Natural killer cell (primary cell): ENCODE measurements around the gene PSMD14. TPM values are rescaled to one million over a fixed set of nuclear protein-coding genes. Genes with fewer than 3 reads are reported as not detected.

ENCODE experiments used
- ATAC-seq, 3 donors: fragments of 150-1000 bp in 2 of 3; fragments of 200-7000 bp in 1 of 3; cut with Tn5 transposase; 1 replicate in 1 of 3; 2 replicates in 2 of 3; pipeline ENCODE4 v1.10.0; 2021; ENCODE audit warnings: mild to moderate bottlenecking in 2 of 3, moderate library complexity in 2 of 3
- DNase-seq, 2 donors: peaks; one replicate each; pipeline versions ENCODE4 v3.0.0 to v3.0.0-alpha.2; 2013 to 2021; ENCODE audit warnings: mixed read lengths in 1 of 2
- H3K27ac ChIP-seq: one replicate; pipeline ENCODE4 v1.5.1; 2013; ENCODE audit warnings: mild to moderate bottlenecking, low read length
- H3K27me3 ChIP-seq: one replicate; pipeline ENCODE4 v1.6.1; 2013; ENCODE audit warnings: low read length; ENCODE audit not compliant: control insufficient read depth, insufficient read depth
- H3K36me3 ChIP-seq: one replicate; pipeline ENCODE4 v1.6.1; 2013; ENCODE audit warnings: low read length; ENCODE audit not compliant: control insufficient read depth, insufficient read depth
- H3K4me1 ChIP-seq: one replicate; pipeline ENCODE4 v1.6.1; 2013; ENCODE audit warnings: low read length; ENCODE audit not compliant: control insufficient read depth, insufficient read depth
- H3K4me3 ChIP-seq: one replicate; pipeline ENCODE4 v1.5.1; 2013; ENCODE audit warnings: low read length
- H3K9me3 ChIP-seq: one replicate; pipeline ENCODE4 v1.6.1; 2013; ENCODE audit warnings: low read length; ENCODE audit not compliant: control insufficient read depth, insufficient read depth
- H3K27ac Mint-ChIP-seq, 2 donors: one replicate each; pipeline ENCODE4 v1.8.0; 2022; ENCODE audit warnings: mild to moderate bottlenecking in 2 of 2, mixed read lengths in 2 of 2, moderate library complexity in 1 of 2
- H3K27me3 Mint-ChIP-seq, 2 donors: one replicate each; pipeline ENCODE4 v1.8.0; 2022; ENCODE audit warnings: low read depth in 2 of 2, mixed read lengths in 2 of 2
- H3K36me3 Mint-ChIP-seq: one replicate; pipeline ENCODE4 v1.8.0; 2022; ENCODE audit warnings: mixed read lengths
- H3K4me1 Mint-ChIP-seq, 2 donors: one replicate each; pipeline ENCODE4 v1.8.0; 2022; ENCODE audit warnings: mixed read lengths in 2 of 2
- H3K4me3 Mint-ChIP-seq: one replicate; pipeline ENCODE4 v1.8.0; 2022; ENCODE audit warnings: mild to moderate bottlenecking, moderate library complexity, mixed read lengths
- H3K9me3 Mint-ChIP-seq, 2 donors: one replicate each; pipeline ENCODE4 v1.8.0; 2022; ENCODE audit warnings: mixed read lengths in 2 of 2
- WGBS: methylation state at CpG from one replicate; pipeline ENCODE4 v1.1.7; 2013; ENCODE audit warnings: missing lambda C conversion rate; ENCODE audit not compliant: insufficient coverage; 5-methylcytosine and 5-hydroxymethylcytosine counted together
- intact Hi-C: fragments of 100-400 bp; cut with micrococcal nuclease; formaldehyde crosslinking; loops from one replicate; pipeline ENCODE4 v1.14.2; 2022
- total RNA-seq, 4 donors: library from RNA; stranded (reverse); fragments of 120-200 nt in 1 of 4; gene quantifications; one replicate each; pipeline versions ENCODE4 v1.2.3 to v1.2.4, GENCODE V29; 2013 to 2022
- TF ChIP-seq, protein P1 (sequence below): fragments of 200-600 bp; IDR thresholded peaks from one replicate; pipeline ENCODE4 v1.8.0; 2022; ENCODE audit warnings: antibody characterized with exemption

Gene PSMD14
- total RNA-seq, 3 donors from 2014 or later (not counting 1 experiment from before 2014, with no cell fraction given) = 34.2 to 40.9 (median 36.2) TPM

DNA sequence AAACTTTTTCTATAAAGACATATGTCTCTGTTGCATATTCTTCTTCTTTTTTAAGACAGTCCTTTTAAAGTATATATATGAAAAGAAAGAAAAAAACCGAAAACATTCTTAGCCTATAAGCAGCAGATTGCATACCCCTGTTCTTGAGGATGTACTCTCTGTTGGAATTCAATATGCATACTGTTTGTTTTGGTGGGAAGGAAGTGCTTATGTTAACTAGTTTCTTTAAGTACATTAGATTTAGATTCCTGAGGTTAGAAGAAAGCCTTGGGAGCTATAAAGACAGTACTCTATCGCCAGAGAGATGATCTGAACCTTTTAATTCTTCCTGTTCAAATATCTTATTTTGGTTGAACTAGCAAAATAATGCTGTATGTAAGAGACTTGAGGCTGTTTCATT, 61.1 kb downstream of the PSMD14 start:
- Histone ChIP-seq H3K36me3 (peaks cover 27% of the 10 kb centered on the region), H3K4me3 (no peak overlapping the region), H3K27ac (no peak overlapping the region), H3K27me3 (no peaks in the 10 kb centered on the region), H3K4me1 (no peaks in the 10 kb centered on the region), H3K9me3 (no peaks in the 10 kb centered on the region)
- Mint-ChIP-seq H3K27me3 (no peaks in the 10 kb centered on the region), H3K27ac (no peak overlapping the region), H3K4me3 (no peak overlapping the region), H3K4me1 (peaks cover 5 to 16% of the 10 kb centered on the region in 2 donors), H3K36me3 (no peaks in the 10 kb centered on the region), H3K9me3 (no peaks in the 10 kb centered on the region)
- intact Hi-C loops = no loop called here
- WGBS = 100% methylated on average over 1 of the region's 2 CpGs
- ATAC-seq (no peak), DNase-seq (no peak)
- TF ChIP-seq, protein P1, sequence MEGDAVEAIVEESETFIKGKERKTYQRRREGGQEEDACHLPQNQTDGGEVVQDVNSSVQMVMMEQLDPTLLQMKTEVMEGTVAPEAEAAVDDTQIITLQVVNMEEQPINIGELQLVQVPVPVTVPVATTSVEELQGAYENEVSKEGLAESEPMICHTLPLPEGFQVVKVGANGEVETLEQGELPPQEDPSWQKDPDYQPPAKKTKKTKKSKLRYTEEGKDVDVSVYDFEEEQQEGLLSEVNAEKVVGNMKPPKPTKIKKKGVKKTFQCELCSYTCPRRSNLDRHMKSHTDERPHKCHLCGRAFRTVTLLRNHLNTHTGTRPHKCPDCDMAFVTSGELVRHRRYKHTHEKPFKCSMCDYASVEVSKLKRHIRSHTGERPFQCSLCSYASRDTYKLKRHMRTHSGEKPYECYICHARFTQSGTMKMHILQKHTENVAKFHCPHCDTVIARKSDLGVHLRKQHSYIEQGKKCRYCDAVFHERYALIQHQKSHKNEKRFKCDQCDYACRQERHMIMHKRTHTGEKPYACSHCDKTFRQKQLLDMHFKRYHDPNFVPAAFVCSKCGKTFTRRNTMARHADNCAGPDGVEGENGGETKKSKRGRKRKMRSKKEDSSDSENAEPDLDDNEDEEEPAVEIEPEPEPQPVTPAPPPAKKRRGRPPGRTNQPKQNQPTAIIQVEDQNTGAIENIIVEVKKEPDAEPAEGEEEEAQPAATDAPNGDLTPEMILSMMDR = no peak

DNA sequence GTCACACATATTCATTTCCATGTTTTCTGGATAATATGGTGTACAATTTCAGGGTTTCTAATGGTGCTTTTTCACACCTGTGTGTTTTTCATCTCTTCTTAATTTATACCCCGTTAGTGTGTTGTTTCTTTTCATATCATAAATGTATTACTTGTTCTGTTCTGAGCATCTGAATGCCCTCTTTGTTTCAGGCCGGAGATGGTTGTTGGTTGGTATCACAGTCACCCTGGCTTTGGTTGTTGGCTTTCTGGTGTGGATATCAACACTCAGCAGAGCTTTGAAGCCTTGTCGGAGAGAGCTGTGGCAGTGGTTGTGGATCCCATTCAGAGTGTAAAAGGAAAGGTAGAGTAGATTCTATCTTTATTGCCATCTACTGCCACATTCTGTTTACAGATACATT, 62.8 kb downstream of the PSMD14 start:
- ATAC-seq (no peak), DNase-seq (no peak)
- Mint-ChIP-seq H3K27me3 (no peaks in the 10 kb centered on the region), H3K9me3 (no peaks in the 10 kb centered on the region), H3K4me3 (no peak overlapping the region), H3K36me3 (no peaks in the 10 kb centered on the region), H3K4me1 (peaks cover 0 to 6% of the 10 kb centered on the region in 2 donors), H3K27ac (no peak overlapping the region)
- H3K4me1 ChIP-seq = no peaks in the 10 kb centered on the region
- no peak overlapping the region for H3K27ac ChIP-seq
- no peaks in the 10 kb centered on the region for H3K27me3 ChIP-seq
- H3K36me3 ChIP-seq = peaks cover 29% of the 10 kb centered on the region
- no peaks in the 10 kb centered on the region for H3K9me3 ChIP-seq
- 100% methylated on average over 2 of the region's 3 CpGs for WGBS
- TF ChIP-seq, protein P1 = no peak
- no peak overlapping the region for H3K4me3 ChIP-seq
- intact Hi-C loops = no loop called here

GRCh38 chr2:161371869-161372268, 63.6 kb downstream of the PSMD14 start:
- Mint-ChIP-seq H3K36me3 (no peaks in the 10 kb centered on the region), H3K27ac (no peak overlapping the region), H3K4me3 (no peak overlapping the region), H3K27me3 (no peaks in the 10 kb centered on the region), H3K9me3 (no peaks in the 10 kb centered on the region), H3K4me1 (peaks cover 0 to under 1% of the 10 kb centered on the region in 2 donors)
- Histone ChIP-seq H3K4me1 (no peaks in the 10 kb centered on the region), H3K27ac (no peak overlapping the region), H3K9me3 (no peaks in the 10 kb centered on the region), H3K36me3 (peaks cover 29% of the 10 kb centered on the region), H3K27me3 (no peaks in the 10 kb centered on the region), H3K4me3 (no peak overlapping the region)
- no peak for DNase-seq
- ATAC-seq = no peak
- TF ChIP-seq, protein P1 = no peak
- intact Hi-C loops = no loop called here
- no CpG with 5 or more reads among the region's 1 CpG for WGBS

DNA sequence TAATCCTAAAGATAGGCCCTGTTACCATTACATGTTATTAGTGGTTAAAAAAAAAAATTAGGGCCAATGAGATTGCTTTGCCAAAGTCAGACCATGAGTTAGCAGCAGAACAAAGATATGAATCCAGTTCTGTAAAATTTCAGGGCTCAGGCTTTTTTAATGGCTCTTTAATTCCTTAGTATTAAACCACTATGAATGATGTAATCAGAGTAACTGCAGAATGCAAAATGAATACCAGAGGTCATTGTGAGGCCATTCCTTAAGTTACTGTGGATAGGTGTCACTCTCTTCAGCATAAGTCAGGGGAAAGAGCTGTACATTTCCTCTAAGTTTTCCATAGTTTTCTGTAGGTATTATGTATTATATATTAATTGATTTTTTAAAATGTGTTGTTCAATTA, 65.7 kb downstream of the PSMD14 start:
- Mint-ChIP-seq H3K4me3 (no peak overlapping the region), H3K4me1 (no peaks in the 10 kb centered on the region), H3K27me3 (no peaks in the 10 kb centered on the region), H3K9me3 (no peaks in the 10 kb centered on the region), H3K36me3 (no peaks in the 10 kb centered on the region), H3K27ac (no peak overlapping the region)
- ATAC-seq = no peak
- Histone ChIP-seq H3K9me3 (no peaks in the 10 kb centered on the region), H3K27me3 (no peaks in the 10 kb centered on the region), H3K4me1 (no peaks in the 10 kb centered on the region), H3K27ac (no peak overlapping the region), H3K4me3 (no peak overlapping the region), H3K36me3 (peaks cover 23% of the 10 kb centered on the region)
- TF ChIP-seq, protein P1 = no peak
- DNase-seq = no peak
- intact Hi-C loops = no loop called here
